Type B pancreatic cell (in vitro differentiated cells): ENCODE measurements around the gene CHST15. TPM values are rescaled to one million over a fixed set of nuclear protein-coding genes. Genes with fewer than 3 reads are reported as not detected.
"Not testable (repeated sequence)": the region's sequence is repeated elsewhere in the genome, so short reads cannot be mapped to it uniquely, and the experiment has no call there.

Experiments used
- DNase-seq: peaks from one replicate; pipeline ENCODE4 v3.0.0; 2021; ENCODE audit warnings: mixed read lengths; ENCODE audit not compliant: unreplicated experiment; ENCODE audit errors: extremely low spot score
- H3K27ac Mint-ChIP-seq: 2 replicates; pipeline ENCODE4 v1.8.0; 2021; ENCODE audit warnings: mild to moderate bottlenecking, mixed read lengths
- H3K27me3 Mint-ChIP-seq: 2 replicates; pipeline ENCODE4 v1.8.0; 2021; ENCODE audit warnings: mixed read lengths
- H3K36me3 Mint-ChIP-seq: 2 replicates; pipeline ENCODE4 v1.8.0; 2021; ENCODE audit warnings: mixed read lengths
- H3K4me1 Mint-ChIP-seq: one replicate; pipeline ENCODE4 v1.8.0; 2021; ENCODE audit warnings: mixed read lengths; ENCODE audit not compliant: unreplicated experiment
- H3K4me3 Mint-ChIP-seq: 2 replicates; pipeline ENCODE4 v1.8.0; 2021; ENCODE audit warnings: mild to moderate bottlenecking, mixed read lengths
- H3K9me3 Mint-ChIP-seq: 2 replicates; pipeline ENCODE4 v1.8.0; 2021; ENCODE audit warnings: mixed read lengths
- total RNA-seq: library from RNA; stranded (reverse); gene quantifications from 2 replicates; pipeline ENCODE4 v1.2.1, GENCODE V29; 2021; ENCODE audit warnings: low replicate concordance
- TF ChIP-seq, protein P1 (sequence below): fragments of 200-600 bp; sonication (generic); conservative IDR thresholded peaks from 2 replicates; pipeline ENCODE4 v1.5.0; 2021; ENCODE audit warnings: antibody characterized with exemption, mild to moderate bottlenecking

The CHST15 gene
- total RNA-seq, 1 donor from 2014 or later: 22.9 TPM

DNA sequence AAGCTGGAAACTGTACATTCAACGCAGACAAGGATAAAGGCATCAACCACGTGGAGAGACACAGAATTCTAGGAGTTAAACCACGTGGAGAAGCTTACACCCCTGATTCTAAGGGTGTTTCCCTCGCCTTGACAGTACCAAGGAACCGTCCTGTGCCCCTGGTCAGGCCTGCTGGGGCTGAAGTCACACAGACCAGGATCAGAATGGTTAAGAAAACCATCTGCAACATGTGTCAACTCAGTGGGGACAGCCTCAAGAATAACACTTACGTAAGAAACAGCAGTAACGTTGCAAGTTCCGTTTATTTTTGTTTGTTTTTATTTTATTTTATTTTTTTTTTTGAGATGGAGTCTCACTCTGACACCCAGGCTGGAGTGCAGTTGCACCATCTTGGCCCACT is 55.6 kb downstream of the CHST15 start:
- H3K36me3 Mint-ChIP-seq: peaks cover 21% of the 10 kb centered on the region
- no peaks in the 10 kb centered on the region for H3K9me3 Mint-ChIP-seq
- H3K4me1 Mint-ChIP-seq: peaks cover 31% of the 10 kb centered on the region
- no peaks in the 10 kb centered on the region for H3K27me3 Mint-ChIP-seq
- no peak overlapping the region for H3K27ac Mint-ChIP-seq
- DNase-seq: no peak
- H3K4me3 Mint-ChIP-seq: no peak overlapping the region
- TF ChIP-seq, protein P1, sequence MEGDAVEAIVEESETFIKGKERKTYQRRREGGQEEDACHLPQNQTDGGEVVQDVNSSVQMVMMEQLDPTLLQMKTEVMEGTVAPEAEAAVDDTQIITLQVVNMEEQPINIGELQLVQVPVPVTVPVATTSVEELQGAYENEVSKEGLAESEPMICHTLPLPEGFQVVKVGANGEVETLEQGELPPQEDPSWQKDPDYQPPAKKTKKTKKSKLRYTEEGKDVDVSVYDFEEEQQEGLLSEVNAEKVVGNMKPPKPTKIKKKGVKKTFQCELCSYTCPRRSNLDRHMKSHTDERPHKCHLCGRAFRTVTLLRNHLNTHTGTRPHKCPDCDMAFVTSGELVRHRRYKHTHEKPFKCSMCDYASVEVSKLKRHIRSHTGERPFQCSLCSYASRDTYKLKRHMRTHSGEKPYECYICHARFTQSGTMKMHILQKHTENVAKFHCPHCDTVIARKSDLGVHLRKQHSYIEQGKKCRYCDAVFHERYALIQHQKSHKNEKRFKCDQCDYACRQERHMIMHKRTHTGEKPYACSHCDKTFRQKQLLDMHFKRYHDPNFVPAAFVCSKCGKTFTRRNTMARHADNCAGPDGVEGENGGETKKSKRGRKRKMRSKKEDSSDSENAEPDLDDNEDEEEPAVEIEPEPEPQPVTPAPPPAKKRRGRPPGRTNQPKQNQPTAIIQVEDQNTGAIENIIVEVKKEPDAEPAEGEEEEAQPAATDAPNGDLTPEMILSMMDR: no peak

DNA sequence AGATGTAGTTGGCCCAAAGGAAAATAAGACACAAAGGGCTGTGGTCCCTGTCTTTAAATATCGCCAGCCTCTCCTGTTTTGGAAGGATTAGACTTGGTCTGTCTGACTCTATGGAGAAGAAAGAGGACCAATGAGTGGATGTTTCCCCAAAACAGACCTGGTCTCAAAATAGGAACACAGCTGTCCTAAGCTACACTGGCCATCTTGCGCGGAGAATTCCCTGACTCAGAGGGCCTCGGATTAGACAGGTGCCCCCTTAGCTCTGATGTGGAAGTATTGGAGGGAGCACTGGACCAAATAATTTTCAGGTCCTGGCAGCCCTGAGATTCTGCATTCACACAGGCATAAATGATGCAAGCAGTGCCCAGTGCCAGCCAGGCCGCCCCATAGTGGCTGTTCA is 56.1 kb downstream of the CHST15 start:
- TF ChIP-seq, protein P1: no peak
- Mint-ChIP-seq H3K27me3 (no peaks in the 10 kb centered on the region), H3K9me3 (no peaks in the 10 kb centered on the region), H3K4me1 (peaks cover 26% of the 10 kb centered on the region), H3K4me3 (no peak overlapping the region), H3K27ac (no peak overlapping the region), H3K36me3 (peaks cover 17% of the 10 kb centered on the region)
- DNase-seq: no peak

DNA sequence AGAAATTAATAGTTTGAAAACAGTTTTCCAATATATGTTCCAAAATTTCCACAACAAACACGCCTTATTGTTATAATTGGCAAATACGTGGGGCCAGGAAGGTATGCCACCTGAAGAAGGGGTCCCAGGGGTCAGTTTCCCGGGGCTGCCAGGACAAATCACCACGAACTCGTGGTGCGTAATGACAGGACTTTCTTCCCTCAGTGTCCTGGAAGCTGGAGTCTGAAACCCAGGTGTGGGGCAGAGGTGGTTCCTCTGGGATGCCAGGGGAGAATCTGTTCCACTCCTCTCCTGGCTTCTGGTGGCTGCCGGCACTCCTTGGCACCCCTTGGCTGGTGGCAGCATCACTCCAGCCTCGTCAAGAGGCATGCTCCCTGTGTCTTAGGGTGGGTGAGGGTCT is 56.7 kb downstream of the CHST15 start:
- no peaks in the 10 kb centered on the region for H3K27me3 Mint-ChIP-seq
- peaks cover 12% of the 10 kb centered on the region for H3K36me3 Mint-ChIP-seq
- no peak overlapping the region for H3K27ac Mint-ChIP-seq
- no peak overlapping the region for H3K4me3 Mint-ChIP-seq
- H3K4me1 Mint-ChIP-seq: peaks cover 21% of the 10 kb centered on the region
- H3K9me3 Mint-ChIP-seq: no peaks in the 10 kb centered on the region
- no peak for DNase-seq
- TF ChIP-seq, protein P1: no peak

DNA sequence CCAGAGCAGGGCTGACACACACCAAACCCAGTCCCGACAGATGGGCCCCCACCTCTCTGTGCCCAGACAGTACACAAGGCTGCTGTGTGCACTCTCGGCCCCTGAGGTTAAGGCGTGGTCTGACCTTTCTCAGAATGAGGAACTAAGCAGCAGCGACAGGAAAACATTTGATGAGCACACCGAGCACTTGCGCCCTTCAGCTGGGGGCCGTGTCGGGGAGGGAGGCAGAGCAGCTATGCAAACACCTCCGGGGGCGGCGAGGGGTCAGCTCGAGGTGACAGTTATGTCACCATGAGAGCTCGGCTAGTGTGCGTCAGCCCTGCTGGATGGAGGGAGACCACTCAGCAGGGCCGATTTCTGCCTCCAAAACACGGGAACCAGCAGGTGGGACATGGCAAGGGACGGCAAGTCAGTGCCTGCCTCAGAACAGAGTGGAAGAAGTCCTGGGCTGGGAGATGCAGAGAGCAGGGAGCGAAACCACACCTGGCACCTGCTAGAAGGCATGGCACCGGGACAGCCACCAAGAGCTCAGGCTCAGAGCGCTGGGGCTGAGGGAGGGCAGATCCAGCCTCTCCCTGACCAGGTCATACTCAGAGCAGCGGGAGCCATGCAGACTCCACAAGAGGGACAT is 57.4 kb downstream of the CHST15 start:
- TF ChIP-seq, protein P1: no peak
- Mint-ChIP-seq H3K9me3 (no peaks in the 10 kb centered on the region), H3K27ac (peak overlapping the region; percentile 63), H3K27me3 (no peaks in the 10 kb centered on the region), H3K4me1 (peaks cover 20% of the 10 kb centered on the region), H3K4me3 (peak overlapping the region; percentile 37), H3K36me3 (peaks cover 11% of the 10 kb centered on the region)
- no peak for DNase-seq

DNA sequence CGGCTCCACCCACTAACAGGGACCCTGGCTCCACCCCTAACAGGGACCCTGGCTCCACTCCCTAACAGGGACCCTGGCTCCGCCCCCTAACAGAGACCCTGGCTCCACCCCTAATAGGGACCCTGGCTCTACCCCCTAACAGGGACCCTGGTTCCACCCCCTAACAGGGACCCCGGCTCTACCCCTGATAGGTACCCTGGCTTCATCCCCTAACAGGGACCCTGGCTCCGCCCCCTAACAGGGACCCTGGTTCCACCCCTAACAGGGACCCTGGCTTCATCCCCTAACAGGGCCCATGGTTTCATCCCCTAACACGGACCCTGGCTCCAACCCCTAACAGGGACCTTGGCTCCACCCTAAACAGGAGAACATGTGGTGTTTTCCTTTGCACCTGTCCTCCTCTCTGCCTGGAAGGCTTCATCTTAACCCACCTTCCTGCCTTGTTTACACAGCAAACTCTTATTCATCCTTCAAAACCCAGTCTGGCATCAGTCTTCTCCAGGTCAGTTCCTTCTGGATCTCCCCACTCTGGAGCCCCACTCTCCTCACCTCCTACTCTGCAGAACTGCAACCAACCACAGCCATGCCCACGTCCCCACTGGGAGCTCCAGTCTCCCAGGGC is 58.0 kb downstream of the CHST15 start:
- Mint-ChIP-seq H3K4me3 (peak overlapping the region; percentile 37), H3K27ac (peak overlapping the region; percentile 63), H3K4me1 (peaks cover 20% of the 10 kb centered on the region), H3K27me3 (no peaks in the 10 kb centered on the region), H3K9me3 (no peaks in the 10 kb centered on the region), H3K36me3 (peaks cover 11% of the 10 kb centered on the region)
- no peak for DNase-seq
- TF ChIP-seq, protein P1: no peak

DNA sequence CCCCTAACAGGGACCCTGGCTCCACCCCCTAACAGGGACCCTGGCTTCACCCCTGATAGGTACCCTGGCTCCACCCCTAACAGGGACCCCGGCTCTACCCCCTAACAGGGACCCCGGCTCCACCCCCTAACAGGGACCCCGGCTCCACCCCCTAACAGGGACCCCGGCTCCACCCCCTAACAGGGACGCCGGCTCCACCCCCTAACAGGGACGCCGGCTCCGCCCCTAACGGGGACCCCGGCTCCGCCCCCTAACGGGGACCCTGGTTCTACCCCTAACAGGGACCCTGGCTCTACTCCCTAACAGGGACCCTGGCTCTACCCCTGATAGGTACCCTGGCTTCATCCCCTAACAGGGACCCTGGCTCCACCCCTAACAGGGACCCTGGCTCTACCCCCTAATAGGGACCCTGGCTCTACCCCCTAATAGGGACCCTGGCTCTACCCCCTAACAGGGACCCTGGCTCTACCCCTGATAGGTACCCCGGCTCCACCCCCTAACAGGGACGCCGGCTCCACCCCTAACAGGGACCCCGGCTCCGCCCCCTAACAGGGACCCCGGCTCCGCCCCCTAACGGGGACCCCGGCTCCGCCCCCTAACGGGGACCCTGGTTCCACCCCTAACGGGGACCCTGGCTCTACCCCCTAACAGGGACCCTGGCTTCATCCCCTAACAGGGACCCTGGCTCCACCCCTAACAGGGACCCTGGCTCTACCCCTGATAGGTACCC is 58.7 kb downstream of the CHST15 start:
- not testable (repeated sequence) for H3K27ac Mint-ChIP-seq, H3K9me3 Mint-ChIP-seq, H3K4me3 Mint-ChIP-seq, H3K27me3 Mint-ChIP-seq, DNase-seq
- H3K36me3 Mint-ChIP-seq: peaks cover 15% of the 10 kb centered on the region
- peaks cover 20% of the 10 kb centered on the region for H3K4me1 Mint-ChIP-seq
